Stimulated activated CD4-positive, alpha-beta T cell treated with anti-CD3 and anti-CD28 coated beads, Interleukin-1b, Interleukin-23, amount 100 ng/mL, for 4 hours (primary cell): ENCODE results near the gene CPNE1.

Experiments used
- DNase-seq, 2 donors: peaks; one replicate each; pipeline ENCODE4 v3.0.0-alpha.2; 2020; ENCODE audit warnings: low read depth in 2 of 2

Gene CPNE1

GRCh38 chr20:35620818-35621559 lies 43.7 kb downstream of the CPNE1 start:
- no peak for DNase-seq

GRCh38 chr20:35619196-35620095 lies 45.3 kb downstream of the CPNE1 start:
- peak; percentile 60 to 74 for DNase-seq

- no peak for DNase-seq
Measured at GRCh38 chr20:35618263-35619131, 46.2 kb downstream of the CPNE1 start.

GRCh38 chr20:35617397-35618262 lies 47.1 kb downstream of the CPNE1 start:
- peak in 1 of 2 donors; percentile 26 for DNase-seq

GRCh38 chr20:35616465-35617396 lies 48.0 kb downstream of the CPNE1 start:
- peak in 1 of 2 donors; percentile 43 for DNase-seq

- peak; percentile 100 for DNase-seq
Measured at GRCh38 chr20:35615667-35616464, 48.8 kb downstream of the CPNE1 start, which contains the start of gene SPAG4. Gene SPAG4, plus strand, starts transcription at chr20:35615829. Its CDS starts 175 bp downstream, at chr20:35616004.

GRCh38 chr20:35611482-35611881 lies 53.2 kb downstream of the CPNE1 start:
- DNase-seq: no peak

GRCh38 chr20:35610833-35611427 lies 53.8 kb downstream of the CPNE1 start:
- DNase-seq: no peak

- no peak for DNase-seq
Measured at GRCh38 chr20:35607003-35607735, 57.5 kb downstream of the CPNE1 start.

GRCh38 chr20:35606127-35606526 lies 58.6 kb downstream of the CPNE1 start:
- no peak for DNase-seq

GRCh38 chr20:35604449-35604747 lies 60.3 kb downstream of the CPNE1 start:
- no peak for DNase-seq

GRCh38 chr20:35603695-35604448 lies 60.8 kb downstream of the CPNE1 start:
- DNase-seq: no peak

- no peak for DNase-seq
Measured at GRCh38 chr20:35602851-35603495, 61.7 kb downstream of the CPNE1 start.

GRCh38 chr20:35601990-35602389 lies 62.7 kb downstream of the CPNE1 start:
- DNase-seq: no peak

- peak; percentile 69 for DNase-seq
Measured at GRCh38 chr20:35600993-35601973, 63.4 kb downstream of the CPNE1 start.
